Left lung (tissue), 10 donors: Measurements from ENCODE around the gene GALNT2. TPM values are rescaled to one million over a fixed set of nuclear protein-coding genes. Genes with fewer than 3 reads are reported as not detected.

Source experiments
- ATAC-seq: fragments of 200-7000 bp; cut with Tn5 transposase; one replicate; pipeline ENCODE4 v1.9.1; 2020; ENCODE audit warnings: moderate library complexity
- DNase-seq, 4 donors: peaks; one replicate each; pipeline ENCODE4 v3.0.0-alpha.2; 2013 to 2020
- H3K27ac ChIP-seq, 2 donors: fragments of 200-600 bp; sonication (generic) in 1 of 2; one replicate each; pipeline versions ENCODE4 v1.5.0 to v1.8.0; 2020 to 2021
- H3K27me3 ChIP-seq, 2 donors: fragments of 200-600 bp; sonication (generic) in 1 of 2; one replicate each; pipeline versions ENCODE4 v1.5.0 to v1.8.0; 2020 to 2021
- H3K36me3 ChIP-seq, 2 donors: fragments of 200-600 bp; sonication (generic) in 1 of 2; one replicate each; pipeline versions ENCODE4 v1.5.0 to v1.8.0; 2020 to 2021
- H3K4me1 ChIP-seq, 2 donors: fragments of 200-600 bp; one replicate each; pipeline ENCODE4 v1.8.0; 2021
- H3K4me3 ChIP-seq, 2 donors: fragments of 200-600 bp; sonication (generic) in 1 of 2; one replicate each; pipeline versions ENCODE4 v1.5.0 to v1.8.0; 2020 to 2021; ENCODE audit warnings: mild to moderate bottlenecking in 1 of 2
- H3K9me3 ChIP-seq, 2 donors: fragments of 200-600 bp; sonication (generic) in 1 of 2; one replicate each; pipeline versions ENCODE4 v1.5.0 to v1.8.0; 2020 to 2021
- intact Hi-C, 2 donors: fragments of 100-400 bp; cut with DNase I; formaldehyde crosslinking; loops; one replicate each; pipeline versions ENCODE4 v1.11.2 to v1.14.2; 2022
- polyA plus RNA-seq, 6 donors: library from polyadenylated mRNA; unstranded; fragments of 120-200 nt; gene quantifications; one replicate each; pipeline ENCODE4 v1.2.1, GENCODE V29; 2013; ENCODE audit not compliant: insufficient read length in 6 of 6
- total RNA-seq, 2 donors: library from RNA; stranded (reverse); fragmentation: NEBNext Ultra II Directional; extraction: Animal tissue kit (Norgen Biotek cat#: 25700); gene quantifications; one replicate each; pipeline ENCODE4 v1.2.1, GENCODE V29; 2021
- TF ChIP-seq, protein P1 (sequence below), 2 donors: fragments of 200-600 bp; sonication (generic) in 1 of 2; IDR thresholded peaks; one replicate each; pipeline versions ENCODE4 v1.5.0 to v1.8.0; 2021; ENCODE audit warnings: antibody characterized with exemption in 2 of 2
- donor health status: DM: no; HTN: yes; CAD: no.
- donor health status: DM: no; HTN: no; CAD: no.

Gene GALNT2
- total and polyA plus RNA-seq, 8 donors, result 27.6 to 114 (median 40.0) TPM

DNA sequence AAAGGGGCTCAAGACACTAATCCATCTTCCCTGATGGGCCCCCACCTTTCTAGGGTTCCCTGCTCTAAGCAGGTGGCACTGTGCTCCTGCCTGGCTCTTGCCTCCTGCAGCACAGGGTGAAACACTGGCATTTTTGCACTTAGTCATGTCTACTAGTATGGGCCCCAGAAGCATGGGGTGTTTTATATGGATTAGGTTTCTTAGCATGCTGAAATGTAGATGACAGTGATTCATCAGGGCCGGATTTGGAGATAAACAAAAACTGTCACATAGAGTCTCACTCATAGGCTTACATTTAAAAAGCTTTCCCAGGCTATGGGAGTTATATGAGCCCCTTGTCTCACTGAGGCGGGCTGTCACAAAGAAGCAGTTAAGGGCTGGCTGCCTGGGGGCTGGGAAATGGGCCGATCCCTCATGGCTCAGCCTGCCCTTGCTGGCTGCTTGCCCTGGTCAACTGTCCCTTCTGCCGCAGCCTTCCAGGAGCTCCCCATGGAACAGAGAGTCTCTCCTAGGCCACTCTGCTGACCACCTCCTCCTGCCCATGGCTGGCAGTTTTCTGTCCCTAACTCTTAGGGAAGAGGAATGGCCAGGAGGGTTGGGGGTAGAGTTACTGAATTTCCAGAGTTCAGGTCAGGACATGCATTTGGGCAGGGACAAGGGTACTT lies 6.5 kb downstream of the GALNT2 start:
- no peaks in the 10 kb centered on the region for H3K9me3 ChIP-seq
- no peak for DNase-seq
- H3K4me3 ChIP-seq, result no peak overlapping the region
- TF ChIP-seq, protein P1, sequence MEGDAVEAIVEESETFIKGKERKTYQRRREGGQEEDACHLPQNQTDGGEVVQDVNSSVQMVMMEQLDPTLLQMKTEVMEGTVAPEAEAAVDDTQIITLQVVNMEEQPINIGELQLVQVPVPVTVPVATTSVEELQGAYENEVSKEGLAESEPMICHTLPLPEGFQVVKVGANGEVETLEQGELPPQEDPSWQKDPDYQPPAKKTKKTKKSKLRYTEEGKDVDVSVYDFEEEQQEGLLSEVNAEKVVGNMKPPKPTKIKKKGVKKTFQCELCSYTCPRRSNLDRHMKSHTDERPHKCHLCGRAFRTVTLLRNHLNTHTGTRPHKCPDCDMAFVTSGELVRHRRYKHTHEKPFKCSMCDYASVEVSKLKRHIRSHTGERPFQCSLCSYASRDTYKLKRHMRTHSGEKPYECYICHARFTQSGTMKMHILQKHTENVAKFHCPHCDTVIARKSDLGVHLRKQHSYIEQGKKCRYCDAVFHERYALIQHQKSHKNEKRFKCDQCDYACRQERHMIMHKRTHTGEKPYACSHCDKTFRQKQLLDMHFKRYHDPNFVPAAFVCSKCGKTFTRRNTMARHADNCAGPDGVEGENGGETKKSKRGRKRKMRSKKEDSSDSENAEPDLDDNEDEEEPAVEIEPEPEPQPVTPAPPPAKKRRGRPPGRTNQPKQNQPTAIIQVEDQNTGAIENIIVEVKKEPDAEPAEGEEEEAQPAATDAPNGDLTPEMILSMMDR (IDR thresholded peaks at IDR 0.05), result no peak
- no peaks in the 10 kb centered on the region for H3K27me3 ChIP-seq
- peaks cover 0 to 17% of the 10 kb centered on the region in 2 donors for H3K36me3 ChIP-seq
- intact Hi-C loops, result no loop called here
- H3K27ac ChIP-seq, result no peak overlapping the region
- ATAC-seq, result no peak
- H3K4me1 ChIP-seq, result peaks cover 12 to 37% of the 10 kb centered on the region in 2 donors

DNA sequence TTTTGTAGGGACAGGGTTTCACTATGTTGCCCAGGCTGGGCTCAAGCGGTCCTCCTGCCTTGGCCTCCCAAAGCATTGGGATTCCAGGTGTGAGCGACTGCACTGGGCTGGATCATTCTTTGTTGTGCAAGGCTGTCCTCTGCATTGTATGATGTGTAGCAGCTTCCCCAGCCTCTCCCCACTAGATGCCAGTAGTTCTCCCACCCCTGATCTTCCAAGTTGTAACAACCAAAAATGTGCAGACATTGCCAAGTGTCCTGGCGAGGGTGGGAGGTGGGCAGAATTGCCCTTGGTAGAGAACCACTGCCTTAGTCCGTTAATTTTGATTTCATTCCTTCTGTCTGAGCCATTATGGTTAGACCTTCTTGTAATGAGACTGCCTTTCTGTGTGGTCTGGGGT lies 7.2 kb downstream of the GALNT2 start:
- Histone ChIP-seq H3K4me3 (no peak overlapping the region), H3K4me1 (peaks cover 5 to 29% of the 10 kb centered on the region in 2 donors), H3K36me3 (peaks cover 0 to 17% of the 10 kb centered on the region in 2 donors), H3K27ac (no peak overlapping the region), H3K27me3 (no peaks in the 10 kb centered on the region), H3K9me3 (no peaks in the 10 kb centered on the region)
- DNase-seq, result no peak
- ATAC-seq, result no peak
- TF ChIP-seq, protein P1 (IDR thresholded peaks at IDR 0.05), result no peak
- intact Hi-C loops, result no loop called here

DNA sequence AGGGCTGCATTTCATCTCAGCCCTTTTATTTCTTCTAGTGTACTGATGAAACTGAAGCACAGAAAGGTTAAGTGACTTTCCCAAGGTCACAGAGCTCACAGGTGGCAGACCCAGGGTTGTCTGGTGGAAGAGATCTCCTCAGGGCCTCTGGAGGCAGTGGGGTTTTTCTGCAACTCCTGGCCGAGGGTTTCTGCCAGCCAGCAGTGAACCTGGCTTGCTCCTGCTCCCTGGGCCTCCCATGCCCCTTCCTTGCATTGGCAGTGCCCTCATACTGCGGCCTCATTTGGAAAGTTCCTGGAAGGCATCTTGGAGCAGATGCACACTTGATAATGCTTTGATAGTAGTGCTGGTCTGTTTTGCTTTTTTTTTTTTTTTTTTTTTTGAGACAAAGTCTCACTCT lies 7.7 kb downstream of the GALNT2 start:
- H3K27ac ChIP-seq, result no peak overlapping the region
- H3K36me3 ChIP-seq, result peaks cover 0 to 17% of the 10 kb centered on the region in 2 donors
- no peak for DNase-seq
- no peaks in the 10 kb centered on the region for H3K27me3 ChIP-seq
- ATAC-seq, result no peak
- no peaks in the 10 kb centered on the region for H3K9me3 ChIP-seq
- no peak overlapping the region for H3K4me3 ChIP-seq
- peaks cover under 1 to 24% of the 10 kb centered on the region in 2 donors for H3K4me1 ChIP-seq
- intact Hi-C loops, result no loop called here
- TF ChIP-seq, protein P1 (IDR thresholded peaks at IDR 0.05), result no peak

DNA sequence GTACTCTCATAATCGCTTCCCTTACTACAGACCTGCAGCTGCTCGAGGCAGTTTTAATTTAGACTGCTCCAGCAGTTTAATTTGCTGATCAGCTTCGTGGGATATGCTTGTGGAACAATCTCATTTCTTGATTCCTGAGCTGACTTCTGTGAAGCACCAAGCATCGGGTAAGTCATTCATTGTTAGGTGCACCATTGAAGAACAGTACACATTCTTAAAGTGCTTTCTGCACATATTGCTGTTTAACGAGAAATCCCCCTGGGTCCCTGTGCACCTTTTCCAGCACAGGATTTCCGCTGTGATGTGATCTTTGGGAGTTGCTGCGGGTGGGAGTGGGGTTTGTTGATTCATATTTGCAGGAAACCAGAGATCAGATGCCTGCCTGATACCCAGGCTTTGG lies 9.1 kb downstream of the GALNT2 start:
- intact Hi-C loops, result no loop called here
- DNase-seq, result no peak
- Histone ChIP-seq H3K4me3 (no peak overlapping the region), H3K27me3 (no peaks in the 10 kb centered on the region), H3K36me3 (peaks cover 0 to 24% of the 10 kb centered on the region in 2 donors), H3K4me1 (peaks cover 0 to 19% of the 10 kb centered on the region in 2 donors), H3K27ac (no peak overlapping the region), H3K9me3 (no peaks in the 10 kb centered on the region)
- TF ChIP-seq, protein P1 (IDR thresholded peaks at IDR 0.05), result no peak
- ATAC-seq, result no peak

DNA sequence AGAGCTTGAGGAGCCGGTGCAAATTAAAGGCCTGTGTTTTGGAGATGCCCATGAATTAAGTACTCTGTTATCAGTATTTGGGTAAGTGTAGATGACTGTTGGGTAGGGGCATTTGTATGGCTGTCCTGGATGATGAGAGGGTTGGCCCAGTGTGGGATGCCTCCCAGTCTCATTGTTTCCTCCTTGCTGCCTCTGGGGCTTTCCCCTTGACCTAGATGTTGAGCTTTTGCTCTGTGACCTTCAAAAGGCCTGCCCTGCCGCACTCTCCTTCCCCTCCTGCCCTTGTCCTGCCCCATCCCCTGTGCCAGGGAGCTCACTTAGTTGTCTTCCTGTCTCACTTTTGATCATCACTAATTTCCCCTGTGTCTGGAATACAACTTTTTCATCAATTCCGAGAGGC lies 10.0 kb downstream of the GALNT2 start:
- ATAC-seq (no peak), DNase-seq (no peak)
- TF ChIP-seq, protein P1 (IDR thresholded peaks at IDR 0.05), result no peak
- intact Hi-C loops, result no loop called here
- H3K27ac ChIP-seq, result no peak overlapping the region
- H3K27me3 ChIP-seq, result no peaks in the 10 kb centered on the region
- H3K9me3 ChIP-seq, result no peaks in the 10 kb centered on the region
- H3K4me3 ChIP-seq, result no peak overlapping the region
- H3K36me3 ChIP-seq, result peaks cover 0 to 24% of the 10 kb centered on the region in 2 donors
- H3K4me1 ChIP-seq, result peaks cover 0 to 14% of the 10 kb centered on the region in 2 donors
